ENCODE measurements around the gene EFCAB12. TPM values are rescaled to one million over a fixed set of nuclear protein-coding genes. Genes with fewer than 3 reads are reported as not detected.
A peak's percentile ranks its signal among the peaks of the same experiment; 100 is the strongest.

Gene EFCAB12
- total and polyA plus RNA-seq, 2 of the 4 experiments (the other 2 are of a cell fraction), result under 0.01 to 0.17 TPM

- H3K27ac ChIP-seq (ENCODE audit: insufficient read depth, low read length), result peak overlapping the region; percentile 3; the same call in 1 of the 2 replicates
- peaks cover 26% of the 10 kb centered on the region for H3K36me3 ChIP-seq (ENCODE audit: control insufficient read depth, insufficient read depth, low read length)
- ChIA-PET CTCF (no interaction called here), POLR2A (ENCODE audit: unreplicated experiment) (no interaction called here)
- H2BK15ac ChIP-seq (ENCODE audit: low read depth, low read length), result peak overlapping the region; percentile 98; the same call in 1 of the 3 replicates
- no peaks in the 10 kb centered on the region for H3K27me3 ChIP-seq (ENCODE audit: control insufficient read depth, insufficient read depth, low read length)
- H3K23ac ChIP-seq (ENCODE audit: low read depth, low read length), result no peak overlapping the region
- peak overlapping the region; percentile 27; the same call in 1 of the 2 replicates for H2BK120ac ChIP-seq (ENCODE audit: low read depth, low read length)
- H4K5ac ChIP-seq (ENCODE audit: low read depth, low read length), result no peak overlapping the region
- H2BK20ac ChIP-seq (ENCODE audit: low read depth, low read length), result no peak overlapping the region
- peak overlapping the region; percentile 59 for H2AK5ac ChIP-seq (ENCODE audit: low read depth, low read length)
- peaks cover 20% of the 10 kb centered on the region for H3K4me1 ChIP-seq (ENCODE audit: control insufficient read depth, insufficient read depth, low read length)
- no peak overlapping the region for H3K18ac ChIP-seq (ENCODE audit: low read depth, low read length)
- H2AFZ ChIP-seq (replicated peaks; ENCODE audit: low read length, poor library complexity), result no peak overlapping the region
- H3K56ac ChIP-seq (ENCODE audit: extremely low read depth, insufficient read depth, low read length), result no peak overlapping the region
- H3K9ac ChIP-seq (ENCODE audit: low read depth, low read length), result no peak overlapping the region
- TF ChIP-seq MAZ (IDR thresholded peaks at IDR 0.05; ENCODE audit: borderline replicate concordance, low read depth, low read length) (no peak), NFE2L2 (IDR thresholded peaks at IDR 0.05; ENCODE audit: low read depth, low read length) (no peak), RAD21 (IDR thresholded peaks at IDR 0.05; ENCODE audit: low read length) (no peak), SMC3 (IDR thresholded peaks at IDR 0.05; ENCODE audit: low read depth, low read length) (no peak), CHD1 (IDR thresholded peaks at IDR 0.05; ENCODE audit: low read depth, low read length) (no peak), POLR2A (IDR thresholded peaks at IDR 0.05; ENCODE audit: low read depth, low read length) (no peak), RFX5 (IDR thresholded peaks at IDR 0.05; ENCODE audit: low read depth, low read length) (no peak), BHLHE40 (IDR thresholded peaks at IDR 0.05; ENCODE audit: low read depth, low read length) (no peak), CEBPB (IDR thresholded peaks at IDR 0.05; ENCODE audit: low read depth, low read length) (no peak)
- TF ChIP-seq, protein P1, sequence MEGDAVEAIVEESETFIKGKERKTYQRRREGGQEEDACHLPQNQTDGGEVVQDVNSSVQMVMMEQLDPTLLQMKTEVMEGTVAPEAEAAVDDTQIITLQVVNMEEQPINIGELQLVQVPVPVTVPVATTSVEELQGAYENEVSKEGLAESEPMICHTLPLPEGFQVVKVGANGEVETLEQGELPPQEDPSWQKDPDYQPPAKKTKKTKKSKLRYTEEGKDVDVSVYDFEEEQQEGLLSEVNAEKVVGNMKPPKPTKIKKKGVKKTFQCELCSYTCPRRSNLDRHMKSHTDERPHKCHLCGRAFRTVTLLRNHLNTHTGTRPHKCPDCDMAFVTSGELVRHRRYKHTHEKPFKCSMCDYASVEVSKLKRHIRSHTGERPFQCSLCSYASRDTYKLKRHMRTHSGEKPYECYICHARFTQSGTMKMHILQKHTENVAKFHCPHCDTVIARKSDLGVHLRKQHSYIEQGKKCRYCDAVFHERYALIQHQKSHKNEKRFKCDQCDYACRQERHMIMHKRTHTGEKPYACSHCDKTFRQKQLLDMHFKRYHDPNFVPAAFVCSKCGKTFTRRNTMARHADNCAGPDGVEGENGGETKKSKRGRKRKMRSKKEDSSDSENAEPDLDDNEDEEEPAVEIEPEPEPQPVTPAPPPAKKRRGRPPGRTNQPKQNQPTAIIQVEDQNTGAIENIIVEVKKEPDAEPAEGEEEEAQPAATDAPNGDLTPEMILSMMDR (conservative IDR thresholded peaks at IDR 0.05; ENCODE audit: low read depth, low read length), result no peak
- H4K8ac ChIP-seq (ENCODE audit: low read depth in 2 of 2, low read length in 2 of 2), result peak overlapping the region; percentile 22 to 29; a peak in 2 of 4 replicates
- intact Hi-C loops (cut with micrococcal nuclease) (no loop called here), in situ Hi-C loops (cut with MboI; ENCODE audit: low sequenced_read_pairs) (loop anchor here (5.0 to 25.0 kb wide), 2 partner anchors 95 to 225 kb away; partner anchors contain the start of gene PLXND1), dilution Hi-C loops (cut with HindIII; ENCODE audit: low sequenced_read_pairs, unreplicated experiment) (no loop called here)
- peaks cover 18% of the 10 kb centered on the region for H3K9me1 ChIP-seq (ENCODE audit: insufficient read depth, low read length)
- no peak overlapping the region for H2BK5ac ChIP-seq (ENCODE audit: low read depth, low read length, poor library complexity, severe bottlenecking)
- WGBS, 2 experiments (ENCODE audit: extremely low coverage in 2 of 2, insufficient read length in 1 of 2), result 100% methylated on average over 4 of the region's 5 CpGs; no CpG with 5 or more reads in 1 of the 2 experiments
- peak overlapping the region; percentile 64 for H3K4ac ChIP-seq (ENCODE audit: low read depth, low read length)
- no peaks in the 10 kb centered on the region for H3K9me3 ChIP-seq (ENCODE audit: control insufficient read depth, insufficient read depth, low read length)
- H3K4me2 ChIP-seq (ENCODE audit: low read depth, low read length), result no peak overlapping the region
- H2AK9ac ChIP-seq (replicated peaks; ENCODE audit: low read depth, low read length, poor library complexity), result no peak overlapping the region
- no TSS peak for BruUV-seq (replicated peaks)
- no peak overlapping the region for H3K4me3 ChIP-seq (ENCODE audit: insufficient read depth, low read depth, low read length)
- no peak for DNase-seq
- no peak for ATAC-seq (ENCODE audit: low read depth)
- peaks cover 16 to 45% of the 10 kb centered on the region in 2 experiments; a peak in 3 of 4 replicates for H3K79me1 ChIP-seq (ENCODE audit: low read depth in 1 of 2, low read length in 2 of 2)
- H4K20me1 ChIP-seq (ENCODE audit: insufficient read depth, low read length), result peaks cover 5% of the 10 kb centered on the region; the same call in 1 of the 2 replicates
- H4K91ac ChIP-seq (ENCODE audit: insufficient read depth, low read depth, low read length), result peak overlapping the region; percentile 64
- no peak overlapping the region; the same call in 1 of the 2 replicates for H3K14ac ChIP-seq (replicated peaks; ENCODE audit: low read depth, low read length)
Observed at GRCh38 chr3:129387487-129387886, 40.9 kb downstream of the EFCAB12 start.
